ENCODE measurements around the gene RUNX2.

RUNX2 gene

GRCh38 chr6:45491048-45491735, 163.1 kb downstream of the RUNX2 start:
- Histone ChIP-seq H3K9ac (ENCODE audit: low read depth in 1 of 2, low read length in 2 of 2) (no peak overlapping the region), H3K4me1 (ENCODE audit: control insufficient read depth in 1 of 2, insufficient read depth in 2 of 2, low read length in 2 of 2) (peaks cover 3 to 15% of the 10 kb centered on the region in 2 donors), H3K27me3 (ENCODE audit: control insufficient read depth in 1 of 2, insufficient read depth in 2 of 2, low read length in 2 of 2) (no peaks in the 10 kb centered on the region), H3K36me3 (ENCODE audit: control insufficient read depth in 1 of 2, insufficient read depth in 2 of 2, low read length in 2 of 2) (no peaks in the 10 kb centered on the region), H3K27ac (ENCODE audit: low read depth, low read length) (no peak overlapping the region), H3K4me3 (ENCODE audit: low read depth in 1 of 2, low read length in 2 of 2) (no peak overlapping the region), H3K9me3 (ENCODE audit: control insufficient read depth in 1 of 2, low read length in 2 of 2) (no peaks in the 10 kb centered on the region)

GRCh38 chr6:45491874-45492273, 163.7 kb downstream of the RUNX2 start:
- no peak overlapping the region for H3K9ac ChIP-seq (ENCODE audit: low read depth in 1 of 2, low read length in 2 of 2)
- H3K4me3 ChIP-seq (ENCODE audit: low read depth in 1 of 2, low read length in 2 of 2): no peak overlapping the region
- H3K27ac ChIP-seq (ENCODE audit: low read depth, low read length): no peak overlapping the region
- no peaks in the 10 kb centered on the region for H3K36me3 ChIP-seq (ENCODE audit: control insufficient read depth in 1 of 2, insufficient read depth in 2 of 2, low read length in 2 of 2)
- H3K27me3 ChIP-seq (ENCODE audit: control insufficient read depth in 1 of 2, insufficient read depth in 2 of 2, low read length in 2 of 2): no peaks in the 10 kb centered on the region
- no peaks in the 10 kb centered on the region for H3K9me3 ChIP-seq (ENCODE audit: control insufficient read depth in 1 of 2, low read length in 2 of 2)
- peaks cover 3 to 15% of the 10 kb centered on the region in 2 donors for H3K4me1 ChIP-seq (ENCODE audit: control insufficient read depth in 1 of 2, insufficient read depth in 2 of 2, low read length in 2 of 2)

GRCh38 chr6:45493761-45494160, 165.6 kb downstream of the RUNX2 start:
- Histone ChIP-seq H3K4me1 (ENCODE audit: control insufficient read depth in 1 of 2, insufficient read depth in 2 of 2, low read length in 2 of 2) (peaks cover 3 to 15% of the 10 kb centered on the region in 2 donors), H3K9me3 (ENCODE audit: control insufficient read depth in 1 of 2, low read length in 2 of 2) (no peaks in the 10 kb centered on the region), H3K27ac (ENCODE audit: low read depth, low read length) (no peak overlapping the region), H3K36me3 (ENCODE audit: control insufficient read depth in 1 of 2, insufficient read depth in 2 of 2, low read length in 2 of 2) (no peaks in the 10 kb centered on the region), H3K4me3 (ENCODE audit: low read depth in 1 of 2, low read length in 2 of 2) (no peak overlapping the region), H3K9ac (ENCODE audit: low read depth in 1 of 2, low read length in 2 of 2) (no peak overlapping the region), H3K27me3 (ENCODE audit: control insufficient read depth in 1 of 2, insufficient read depth in 2 of 2, low read length in 2 of 2) (no peaks in the 10 kb centered on the region)

GRCh38 chr6:45494416-45495135, 166.4 kb downstream of the RUNX2 start:
- Histone ChIP-seq H3K36me3 (ENCODE audit: control insufficient read depth in 1 of 2, insufficient read depth in 2 of 2, low read length in 2 of 2) (no peaks in the 10 kb centered on the region), H3K4me1 (ENCODE audit: control insufficient read depth in 1 of 2, insufficient read depth in 2 of 2, low read length in 2 of 2) (peaks cover 7 to 15% of the 10 kb centered on the region in 2 donors), H3K9ac (ENCODE audit: low read depth in 1 of 2, low read length in 2 of 2) (no peak overlapping the region), H3K27ac (ENCODE audit: low read depth, low read length) (no peak overlapping the region), H3K4me3 (ENCODE audit: low read depth in 1 of 2, low read length in 2 of 2) (no peak overlapping the region), H3K9me3 (ENCODE audit: control insufficient read depth in 1 of 2, low read length in 2 of 2) (no peaks in the 10 kb centered on the region), H3K27me3 (ENCODE audit: control insufficient read depth in 1 of 2, insufficient read depth in 2 of 2, low read length in 2 of 2) (no peaks in the 10 kb centered on the region)

GRCh38 chr6:45495429-45496084, 167.4 kb downstream of the RUNX2 start:
- Histone ChIP-seq H3K27me3 (ENCODE audit: control insufficient read depth in 1 of 2, insufficient read depth in 2 of 2, low read length in 2 of 2) (no peaks in the 10 kb centered on the region), H3K4me3 (ENCODE audit: low read depth in 1 of 2, low read length in 2 of 2) (no peak overlapping the region), H3K36me3 (ENCODE audit: control insufficient read depth in 1 of 2, insufficient read depth in 2 of 2, low read length in 2 of 2) (no peaks in the 10 kb centered on the region), H3K27ac (ENCODE audit: low read depth, low read length) (no peak overlapping the region), H3K9me3 (ENCODE audit: control insufficient read depth in 1 of 2, low read length in 2 of 2) (no peaks in the 10 kb centered on the region), H3K9ac (ENCODE audit: low read depth in 1 of 2, low read length in 2 of 2) (no peak overlapping the region), H3K4me1 (ENCODE audit: control insufficient read depth in 1 of 2, insufficient read depth in 2 of 2, low read length in 2 of 2) (peaks cover 9 to 15% of the 10 kb centered on the region in 2 donors)

GRCh38 chr6:45496085-45496433, 167.9 kb downstream of the RUNX2 start:
- Histone ChIP-seq H3K27ac (ENCODE audit: low read depth, low read length) (no peak overlapping the region), H3K4me1 (ENCODE audit: control insufficient read depth in 1 of 2, insufficient read depth in 2 of 2, low read length in 2 of 2) (peaks cover 9 to 15% of the 10 kb centered on the region in 2 donors), H3K27me3 (ENCODE audit: control insufficient read depth in 1 of 2, insufficient read depth in 2 of 2, low read length in 2 of 2) (no peaks in the 10 kb centered on the region), H3K9me3 (ENCODE audit: control insufficient read depth in 1 of 2, low read length in 2 of 2) (no peaks in the 10 kb centered on the region), H3K4me3 (ENCODE audit: low read depth in 1 of 2, low read length in 2 of 2) (no peak overlapping the region), H3K36me3 (ENCODE audit: control insufficient read depth in 1 of 2, insufficient read depth in 2 of 2, low read length in 2 of 2) (no peaks in the 10 kb centered on the region), H3K9ac (ENCODE audit: low read depth in 1 of 2, low read length in 2 of 2) (no peak overlapping the region)

GRCh38 chr6:45498591-45498990, 170.5 kb downstream of the RUNX2 start:
- peaks cover 9 to 12% of the 10 kb centered on the region in 2 donors for H3K4me1 ChIP-seq (ENCODE audit: control insufficient read depth in 1 of 2, insufficient read depth in 2 of 2, low read length in 2 of 2)
- no peaks in the 10 kb centered on the region for H3K27me3 ChIP-seq (ENCODE audit: control insufficient read depth in 1 of 2, insufficient read depth in 2 of 2, low read length in 2 of 2)
- H3K36me3 ChIP-seq (ENCODE audit: control insufficient read depth in 1 of 2, insufficient read depth in 2 of 2, low read length in 2 of 2): no peaks in the 10 kb centered on the region
- H3K4me3 ChIP-seq (ENCODE audit: low read depth in 1 of 2, low read length in 2 of 2): no peak overlapping the region
- H3K27ac ChIP-seq (ENCODE audit: low read depth, low read length): no peak overlapping the region
- no peaks in the 10 kb centered on the region for H3K9me3 ChIP-seq (ENCODE audit: control insufficient read depth in 1 of 2, low read length in 2 of 2)
- H3K9ac ChIP-seq (ENCODE audit: low read depth in 1 of 2, low read length in 2 of 2): no peak overlapping the region

GRCh38 chr6:45500924-45501816, 173.0 kb downstream of the RUNX2 start:
- Histone ChIP-seq H3K9ac (ENCODE audit: low read depth in 1 of 2, low read length in 2 of 2) (no peak overlapping the region), H3K9me3 (ENCODE audit: control insufficient read depth in 1 of 2, low read length in 2 of 2) (no peaks in the 10 kb centered on the region), H3K36me3 (ENCODE audit: control insufficient read depth in 1 of 2, insufficient read depth in 2 of 2, low read length in 2 of 2) (no peaks in the 10 kb centered on the region), H3K4me3 (ENCODE audit: low read depth in 1 of 2, low read length in 2 of 2) (no peak overlapping the region), H3K27me3 (ENCODE audit: control insufficient read depth in 1 of 2, insufficient read depth in 2 of 2, low read length in 2 of 2) (no peaks in the 10 kb centered on the region), H3K4me1 (ENCODE audit: control insufficient read depth in 1 of 2, insufficient read depth in 2 of 2, low read length in 2 of 2) (peaks cover 4 to 6% of the 10 kb centered on the region in 2 donors), H3K27ac (ENCODE audit: low read depth, low read length) (no peak overlapping the region)

- Histone ChIP-seq H3K4me1 (ENCODE audit: control insufficient read depth in 1 of 2, insufficient read depth in 2 of 2, low read length in 2 of 2) (peaks cover 4 to 6% of the 10 kb centered on the region in 2 donors), H3K9ac (ENCODE audit: low read depth in 1 of 2, low read length in 2 of 2) (no peak overlapping the region), H3K27me3 (ENCODE audit: control insufficient read depth in 1 of 2, insufficient read depth in 2 of 2, low read length in 2 of 2) (no peaks in the 10 kb centered on the region), H3K36me3 (ENCODE audit: control insufficient read depth in 1 of 2, insufficient read depth in 2 of 2, low read length in 2 of 2) (no peaks in the 10 kb centered on the region), H3K27ac (ENCODE audit: low read depth, low read length) (no peak overlapping the region), H3K4me3 (ENCODE audit: low read depth in 1 of 2, low read length in 2 of 2) (no peak overlapping the region), H3K9me3 (ENCODE audit: control insufficient read depth in 1 of 2, low read length in 2 of 2) (no peaks in the 10 kb centered on the region)
Observed at GRCh38 chr6:45502456-45502855, 174.3 kb downstream of the RUNX2 start.
